HepG2 (cell line): Measurements from ENCODE around the gene TP53.

ENCODE experiments used
- ARNTL ChIP-seq: sonication (generic); formaldehyde crosslinking; IDR thresholded peaks from 2 replicates; pipeline ENCODE4 v1.4.0; 2020; ENCODE audit warnings: mild to moderate bottlenecking, missing genetic modification reagents
- CHD4 ChIP-seq: fragments of 200-600 bp; sonication (generic); IDR thresholded peaks from 2 replicates; pipeline ENCODE4 v1.7.0; 2017; ENCODE audit warnings: mild to moderate bottlenecking, low read length, borderline replicate concordance
- GTF2F1 ChIP-seq: fragments of 150-350 bp; IDR thresholded peaks from 2 replicates; pipeline ENCODE4 v1.6.1; 2014; ENCODE audit warnings: low read length
- IKZF1 ChIP-seq: fragments of 450-650 bp; IDR thresholded peaks from 2 replicates; pipeline ENCODE4 v1.7.1; 2016
- MYC ChIP-seq: sonication (generic); formaldehyde crosslinking; IDR thresholded peaks from 2 replicates; pipeline ENCODE4 v1.9.0; 2021; ENCODE audit warnings: missing genetic modification reagents, borderline replicate concordance
- PCBP2 ChIP-seq: fragments of 200-400 bp; formaldehyde crosslinking; optimal IDR thresholded peaks from 2 replicates; pipeline ENCODE3; 2018; ENCODE audit warnings: low read length, low read depth; ENCODE audit not compliant: poor library complexity, severe bottlenecking
- SMAD3 ChIP-seq: sonication (generic); formaldehyde crosslinking; IDR thresholded peaks from 2 replicates; pipeline ENCODE4 v1.4.0; 2020; ENCODE audit warnings: missing genetic modification reagents
- TP53 ChIP-seq: sonication (generic); formaldehyde crosslinking; conservative IDR thresholded peaks from 2 replicates; pipeline ENCODE4 v1.4.0; 2020; ENCODE audit warnings: missing genetic modification reagents
- TF ChIP-seq, protein P1 (sequence below): sonication (generic); formaldehyde crosslinking; IDR thresholded peaks from 2 replicates; pipeline ENCODE4 v1.5.0; 2020; ENCODE audit warnings: mild to moderate bottlenecking, missing genetic modification reagents, moderate library complexity
- TF ChIP-seq, protein P2 (sequence below): sonication (generic); formaldehyde crosslinking; IDR thresholded peaks from 2 replicates; pipeline ENCODE4 v1.8.0; 2022; ENCODE audit warnings: missing genetic modification reagents, mild to moderate bottlenecking, borderline replicate concordance

DNA sequence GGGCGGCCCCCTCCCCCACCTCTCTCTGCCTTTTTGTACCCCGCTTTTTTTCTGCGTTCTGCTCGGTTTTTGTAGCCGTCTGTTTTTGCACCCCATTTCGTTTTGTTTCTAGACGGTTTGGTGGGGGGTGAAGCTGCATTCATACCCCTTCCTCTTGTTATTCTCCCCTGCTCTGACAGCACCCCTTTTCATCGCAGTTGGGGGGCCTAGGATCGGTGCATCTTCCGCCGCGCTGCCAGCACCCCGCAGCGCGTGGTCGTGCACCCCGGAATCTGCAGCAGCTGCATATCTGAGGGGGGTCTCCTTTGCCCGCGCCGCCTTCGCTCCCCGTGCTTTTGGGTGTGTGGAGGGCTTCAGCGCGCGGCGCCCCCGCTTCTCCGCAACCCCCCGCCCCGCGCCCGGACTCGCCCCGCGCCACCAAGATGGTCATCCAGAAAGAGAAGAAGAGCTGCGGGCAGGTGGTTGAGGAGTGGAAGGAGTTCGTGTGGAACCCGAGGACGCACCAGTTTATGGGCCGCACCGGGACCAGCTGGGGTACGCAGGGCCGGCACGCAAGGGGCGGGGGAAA lies 36.1 kb downstream of the TP53 start:
- no peak for TF ChIP-seq SMAD3 (CRISPR knock-in tag)
- TF ChIP-seq MYC (CRISPR knock-in tag) = no peak
- TF ChIP-seq CHD4 = no peak
- TF ChIP-seq TP53 (CRISPR knock-in tag) = no peak
- TF ChIP-seq, protein P1, sequence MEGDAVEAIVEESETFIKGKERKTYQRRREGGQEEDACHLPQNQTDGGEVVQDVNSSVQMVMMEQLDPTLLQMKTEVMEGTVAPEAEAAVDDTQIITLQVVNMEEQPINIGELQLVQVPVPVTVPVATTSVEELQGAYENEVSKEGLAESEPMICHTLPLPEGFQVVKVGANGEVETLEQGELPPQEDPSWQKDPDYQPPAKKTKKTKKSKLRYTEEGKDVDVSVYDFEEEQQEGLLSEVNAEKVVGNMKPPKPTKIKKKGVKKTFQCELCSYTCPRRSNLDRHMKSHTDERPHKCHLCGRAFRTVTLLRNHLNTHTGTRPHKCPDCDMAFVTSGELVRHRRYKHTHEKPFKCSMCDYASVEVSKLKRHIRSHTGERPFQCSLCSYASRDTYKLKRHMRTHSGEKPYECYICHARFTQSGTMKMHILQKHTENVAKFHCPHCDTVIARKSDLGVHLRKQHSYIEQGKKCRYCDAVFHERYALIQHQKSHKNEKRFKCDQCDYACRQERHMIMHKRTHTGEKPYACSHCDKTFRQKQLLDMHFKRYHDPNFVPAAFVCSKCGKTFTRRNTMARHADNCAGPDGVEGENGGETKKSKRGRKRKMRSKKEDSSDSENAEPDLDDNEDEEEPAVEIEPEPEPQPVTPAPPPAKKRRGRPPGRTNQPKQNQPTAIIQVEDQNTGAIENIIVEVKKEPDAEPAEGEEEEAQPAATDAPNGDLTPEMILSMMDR (CRISPR knock-in tag) = no peak
- TF ChIP-seq, protein P2, sequence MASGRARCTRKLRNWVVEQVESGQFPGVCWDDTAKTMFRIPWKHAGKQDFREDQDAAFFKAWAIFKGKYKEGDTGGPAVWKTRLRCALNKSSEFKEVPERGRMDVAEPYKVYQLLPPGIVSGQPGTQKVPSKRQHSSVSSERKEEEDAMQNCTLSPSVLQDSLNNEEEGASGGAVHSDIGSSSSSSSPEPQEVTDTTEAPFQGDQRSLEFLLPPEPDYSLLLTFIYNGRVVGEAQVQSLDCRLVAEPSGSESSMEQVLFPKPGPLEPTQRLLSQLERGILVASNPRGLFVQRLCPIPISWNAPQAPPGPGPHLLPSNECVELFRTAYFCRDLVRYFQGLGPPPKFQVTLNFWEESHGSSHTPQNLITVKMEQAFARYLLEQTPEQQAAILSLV (CRISPR knock-in tag) = no peak
- no peak for TF ChIP-seq PCBP2
- no peak for TF ChIP-seq ARNTL
- TF ChIP-seq IKZF1 = no peak
- TF ChIP-seq GTF2F1 = no peak
